HepG2 (cell line): Measurements from ENCODE around the gene PLEKHB1. TPM values are rescaled to one million over a fixed set of nuclear protein-coding genes. Genes with fewer than 3 reads are reported as not detected.

Experiments used
- ATAC-seq: fragments of 200-7000 bp; cut with Tn5 transposase; 3 replicates; pipeline ENCODE4 v1.9.1; 2020; ENCODE audit warnings: mild to moderate bottlenecking, moderate library complexity
- BruUV-seq: library from RNA; stranded (reverse); fragments of 400-500 nt; replicated peaks from 2 replicates; lab custom pipeline; 2021; lab: Mats Ljungman, UMichigan
- CTCF ChIA-PET: fragments of 300-600 bp; formaldehyde crosslinking; extraction: SDS; loops from one replicate; lab custom pipeline; 2021; ENCODE audit warnings: low total read pairs, inconsistent platforms, low intra/inter-chr PET ratio; lab: Yijun Ruan, JAX
- POLR2A ChIA-PET: fragments of 350-600 bp; sonication (Branson Sonifier 250); formaldehyde crosslinking; loops from one replicate; lab custom pipeline; 2020; ENCODE audit warnings: antibody characterized with exemption, inconsistent platforms; lab: Yijun Ruan, JAX
- DNase-seq: peaks from one replicate; pipeline ENCODE4 v3.0.0-alpha.2; 2015; ENCODE audit warnings: low spot score
- FAIRE-seq: peaks from 3 replicates; lab custom pipeline; 2011; peaks lifted over from hg19 to GRCh38; lab: Jason Lieb, UNC
- H2AFZ ChIP-seq: one replicate; pipeline ENCODE4 v1.6.1; 2011; ENCODE audit warnings: low read length, inconsistent platforms
- H3K27ac ChIP-seq: fragments of 300-600 bp; 3 replicates; pipeline ENCODE4 v1.8.0; 2011; ENCODE audit warnings: mixed run types, mild to moderate bottlenecking, mixed read lengths, low read length, inconsistent platforms; ENCODE audit not compliant: insufficient read depth; ENCODE audit errors: extremely low read length
- H3K27me3 ChIP-seq, 2 experiments: fragments of 200-600 bp in 1 of 2; 2 replicates in 1 of 2; 3 replicates in 1 of 2; pipeline versions ENCODE4 v1.6.0 to v1.8.0; 2011; ENCODE audit warnings: low read length in 2 of 2, mild to moderate bottlenecking in 2 of 2, moderate library complexity in 2 of 2, inconsistent platforms in 1 of 2; ENCODE audit not compliant: insufficient read depth in 2 of 2, control insufficient read depth in 1 of 2
- H3K36me3 ChIP-seq, 2 experiments: fragments of 200-600 bp in 1 of 2; replicated peaks in 1 of 2; 2 replicates in 1 of 2; 3 replicates in 1 of 2; pipeline versions ENCODE4 v1.5.1 to v1.8.0; 2011; ENCODE audit warnings: low read length in 2 of 2, inconsistent platforms in 1 of 2; ENCODE audit not compliant: insufficient read depth in 2 of 2, control insufficient read depth in 1 of 2
- H3K4me1 ChIP-seq: 2 replicates; pipeline ENCODE4 v1.5.1; 2012; ENCODE audit warnings: low read length, inconsistent platforms; ENCODE audit not compliant: insufficient read depth
- H3K4me2 ChIP-seq: 2 replicates; pipeline ENCODE4 v1.6.0; 2011; ENCODE audit warnings: low read depth, low read length, inconsistent platforms
- H3K4me3 ChIP-seq, 3 experiments: fragments of 200-600 bp in 1 of 3; sonication (generic), shearing (Covaris generic) in 1 of 3; replicated peaks in 1 of 3; 2 replicates each; pipeline ENCODE4 v1.5.1; 2011 to 2016; ENCODE audit warnings: low read length in 3 of 3, inconsistent platforms in 2 of 3, low read depth in 2 of 3, mild to moderate bottlenecking in 2 of 3, control low read depth in 1 of 3, mixed read lengths in 1 of 3; ENCODE audit not compliant: insufficient read depth in 1 of 3
- H3K79me2 ChIP-seq: one replicate; pipeline ENCODE4 v1.6.1; 2011; ENCODE audit warnings: low read length, inconsistent platforms; ENCODE audit not compliant: insufficient read depth
- H3K9ac ChIP-seq: 2 replicates; pipeline ENCODE4 v1.6.0; 2011; ENCODE audit warnings: mild to moderate bottlenecking, low read depth, low read length, inconsistent platforms; ENCODE audit not compliant: insufficient read depth
- H3K9me3 ChIP-seq: 2 replicates; pipeline ENCODE4 v1.5.1; 2012; ENCODE audit warnings: mild to moderate bottlenecking, low read length
- H4K20me1 ChIP-seq: 2 replicates; pipeline ENCODE4 v1.6.0; 2011; ENCODE audit warnings: inconsistent platforms, mild to moderate bottlenecking, low read length, moderate library complexity; ENCODE audit not compliant: insufficient read depth
- ELK4 ChIP-seq: sonication (generic); formaldehyde crosslinking; IDR thresholded peaks from 2 replicates; pipeline ENCODE4 v1.9.0; 2021; ENCODE audit warnings: missing genetic modification reagents, borderline replicate concordance
- HDAC1 ChIP-seq: sonication (generic); formaldehyde crosslinking; IDR thresholded peaks from 2 replicates; pipeline ENCODE4 v1.5.1; 2020; ENCODE audit warnings: mild to moderate bottlenecking, missing genetic modification reagents
- JUND ChIP-seq: sonication (generic); formaldehyde crosslinking; IDR thresholded peaks from 2 replicates; pipeline ENCODE4 v1.8.0; 2022; ENCODE audit warnings: mild to moderate bottlenecking, missing genetic modification reagents
- PATZ1 ChIP-seq: sonication (generic); formaldehyde crosslinking; IDR thresholded peaks from 2 replicates; pipeline ENCODE4 v1.4.0; 2020; ENCODE audit warnings: missing genetic modification reagents
- SMAD3 ChIP-seq: sonication (generic); formaldehyde crosslinking; IDR thresholded peaks from 2 replicates; pipeline ENCODE4 v1.4.0; 2020; ENCODE audit warnings: missing genetic modification reagents
- SSRP1 ChIP-seq: IDR thresholded peaks from 2 replicates; pipeline ENCODE4 v1.6.1; 2016; ENCODE audit warnings: control low read depth
- YY1 ChIP-seq: IDR thresholded peaks from 2 replicates; pipeline ENCODE4 v1.6.1; 2011; ENCODE audit warnings: low read length, low read depth, moderate library complexity, mild to moderate bottlenecking; ENCODE audit not compliant: insufficient read depth, insufficient replicate concordance
- ZBTB14 ChIP-seq: sonication (generic); formaldehyde crosslinking; IDR thresholded peaks from 2 replicates; pipeline ENCODE4 v1.4.0; 2020; ENCODE audit warnings: missing genetic modification reagents
- ZMAT3 ChIP-seq: sonication (generic); formaldehyde crosslinking; conservative IDR thresholded peaks from 2 replicates; pipeline ENCODE4 v1.7.0; 2021; ENCODE audit warnings: missing genetic modification reagents
- ZNF101 ChIP-seq: sonication (generic); formaldehyde crosslinking; IDR thresholded peaks from 2 replicates; pipeline ENCODE4 v1.4.0; 2020; ENCODE audit warnings: mild to moderate bottlenecking, low read depth, missing genetic modification reagents, borderline replicate concordance
- ZNF34 ChIP-seq: sonication (generic); formaldehyde crosslinking; IDR thresholded peaks from 2 replicates; pipeline ENCODE4 v1.4.0; 2020; ENCODE audit warnings: mild to moderate bottlenecking, missing genetic modification reagents, borderline replicate concordance
- ZNF367 ChIP-seq: sonication (generic); formaldehyde crosslinking; IDR thresholded peaks from 2 replicates; pipeline ENCODE4 v1.4.0; 2020; ENCODE audit warnings: missing genetic modification reagents, borderline replicate concordance
- ZNF724P ChIP-seq: sonication (generic); formaldehyde crosslinking; IDR thresholded peaks from 2 replicates; pipeline ENCODE4 v1.8.0; 2022; ENCODE audit warnings: missing genetic modification reagents, borderline replicate concordance
- ZNF747 ChIP-seq: sonication (generic); formaldehyde crosslinking; IDR thresholded peaks from 2 replicates; pipeline ENCODE4 v1.8.1; 2023; ENCODE audit warnings: missing genetic modification reagents, mild to moderate bottlenecking, borderline replicate concordance
- ZNF790 ChIP-seq: sonication (generic); formaldehyde crosslinking; IDR thresholded peaks from 2 replicates; pipeline ENCODE4 v1.8.0; 2022; ENCODE audit warnings: missing genetic modification reagents, mild to moderate bottlenecking, borderline replicate concordance
- WGBS: methylation state at CpG from one replicate; pipeline ENCODE4 v1.1.6; 2017; ENCODE audit warnings: low lambda C conversion rate; 5-methylcytosine and 5-hydroxymethylcytosine counted together
- in situ Hi-C: cut with HindIII; loops from 2 replicates; pipeline ENCODE4 v1.10.0; 2017; ENCODE audit warnings: low pct_unique_long_range_greater_than_20kb; ENCODE audit not compliant: extremely low pct_ligation_motif_present
- intact Hi-C: fragments of 100-400 bp; cut with micrococcal nuclease; formaldehyde crosslinking; loops from one replicate; pipeline ENCODE4 v1.10.0; 2022; ENCODE audit not compliant: unreplicated experiment
- polyA plus RNA-seq, 8 experiments: library from polyadenylated mRNA; depleted of rRNA in 3 of 8; stranded (reverse) in 7 of 8; unstranded in 1 of 8; fragments of >200 nt; fragmentation: Illumina TruSeq in 4 of 8; extraction: Trizol in 4 of 8; gene quantifications; 2 replicates each; pipeline versions ENCODE4 v1.2.1 to v1.2.3, GENCODE V29; 2011 to 2016; ENCODE audit warnings: low read depth in 4 of 8, missing spikeins in 1 of 8, mixed read lengths in 1 of 8; ENCODE audit not compliant: insufficient read depth in 1 of 8
- total RNA-seq, 5 experiments: library from RNA; depleted of rRNA; stranded (reverse); fragments of >200 nt; fragmentation: Illumina TruSeq; extraction: Trizol; gene quantifications; 2 replicates each; pipeline ENCODE4 v1.2.3, GENCODE V29; 2016; ENCODE audit warnings: low read depth in 1 of 5

Gene PLEKHB1
- total and polyA plus RNA-seq, 2 of the 13 experiments (the other 11 are each of a cell fraction or from before 2014, with no cell fraction given): 68.0 to 99.3 TPM

- Histone ChIP-seq H4K20me1 (no peaks in the 10 kb centered on the region), H3K4me3 (no peak overlapping the region), H3K36me3 (no peaks in the 10 kb centered on the region), H3K4me2 (no peak overlapping the region), H3K27me3 (no peaks in the 10 kb centered on the region), H3K79me2 (no peaks in the 10 kb centered on the region), H3K9ac (no peak overlapping the region), H3K4me1 (no peaks in the 10 kb centered on the region), H2AFZ (no peak overlapping the region), H3K27ac (no peak overlapping the region), H3K9me3 (no peaks in the 10 kb centered on the region)
- 0% methylated on average over 1 of the region's 1 CpG for WGBS
- TF ChIP-seq YY1 (peak; percentile 67), ZNF747 (CRISPR knock-in tag) (no peak)
- in situ Hi-C loops: no loop called here
- intact Hi-C loops: no loop called here
- DNase-seq: no peak
- ChIA-PET POLR2A (no interaction called here), CTCF (no interaction called here)
- no peak for ATAC-seq
- no TSS peak for BruUV-seq
- FAIRE-seq: no peak
These were observed 9.4 kb upstream of the PLEKHB1 start for GRCh38 chr11:73637012-73637411.

GRCh38 chr11:73640592-73640991 lies 5.8 kb upstream of the PLEKHB1 start:
- in situ Hi-C loops (no loop called here), intact Hi-C loops (loop anchor here (2.0 kb wide), 1 partner anchor 14 kb away; no protein-coding TSS in a partner anchor)
- POLR2A ChIA-PET: interaction anchor here (1.3 kb wide), 1 partner anchor 13 kb away, joined by 3 read pairs; no protein-coding TSS in a partner anchor
- no peaks in the 10 kb centered on the region for H4K20me1 ChIP-seq
- ATAC-seq (no peak), DNase-seq (no peak), FAIRE-seq (no peak)
- no peaks in the 10 kb centered on the region for H3K27me3 ChIP-seq
- CTCF ChIA-PET: no interaction called here
- H2AFZ ChIP-seq: no peak overlapping the region
- H3K9me3 ChIP-seq: no peaks in the 10 kb centered on the region
- H3K4me2 ChIP-seq: no peak overlapping the region
- H3K27ac ChIP-seq: no peak overlapping the region
- no peaks in the 10 kb centered on the region for H3K36me3 ChIP-seq
- H3K4me1 ChIP-seq: peaks cover 7% of the 10 kb centered on the region; the same call in 1 of the 2 replicates
- no peak overlapping the region for H3K4me3 ChIP-seq
- BruUV-seq: no TSS peak
- H3K9ac ChIP-seq: no peak overlapping the region
- 29% methylated on average over 2 of the region's 2 CpGs for WGBS
- no peaks in the 10 kb centered on the region for H3K79me2 ChIP-seq
- TF ChIP-seq ZNF101: no peak
- no peak for TF ChIP-seq JUND
- TF ChIP-seq ZNF790: no peak
- TF ChIP-seq SMAD3 (CRISPR knock-in tag): no peak
- TF ChIP-seq ZBTB14 (CRISPR knock-in tag): no peak
- no peak for TF ChIP-seq PATZ1
- TF ChIP-seq ELK4 (CRISPR knock-in tag): no peak
- no peak for TF ChIP-seq ZMAT3 (CRISPR knock-in tag)
- TF ChIP-seq HDAC1 (CRISPR knock-in tag): no peak
- TF ChIP-seq ZNF724P (CRISPR knock-in tag): no peak
- no peak for TF ChIP-seq SSRP1 (CRISPR knock-in tag)
- TF ChIP-seq ZNF34 (CRISPR knock-in tag): no peak
- no peak for TF ChIP-seq ZNF367 (CRISPR knock-in tag)
